Stomach (tissue), 4 donors: ENCODE data around the gene PDCD6IP.

ENCODE experiments used
- CTCF ChIP-seq, 7 experiments: fragments of 450-650 bp in 4 of 7; fragments of 200-600 bp in 3 of 7; sonication (generic) in 3 of 7; IDR thresholded peaks; one replicate each; pipeline ENCODE4 v1.5.1; 2016 to 2019; ENCODE audit warnings: antibody characterized with exemption in 7 of 7, control low read depth in 2 of 7, mild to moderate bottlenecking in 1 of 7
- EP300 ChIP-seq: sonication (generic); formaldehyde crosslinking; IDR thresholded peaks from one replicate; pipeline ENCODE4 v1.6.1; 2017; ENCODE audit warnings: antibody characterized with exemption

GRCh38 chr3:33900440-33900808 lies 102.0 kb downstream of the PDCD6IP start:
- TF ChIP-seq CTCF (IDR thresholded peaks at IDR 0.05) (no peak), EP300 (no peak)
